Kidney epithelial cell (primary cell): ENCODE results near the gene SHB. TPM values are rescaled to one million over a fixed set of nuclear protein-coding genes. Genes with fewer than 3 reads are reported as not detected.

Experiments used
- DNase-seq: peaks from one replicate; pipeline ENCODE4 v3.0.0-alpha.2; 2010; ENCODE audit warnings: low read depth
- H3K27me3 ChIP-seq: 2 replicates; pipeline ENCODE4 v1.6.0; 2011; ENCODE audit warnings: low read length; ENCODE audit not compliant: control insufficient read depth, insufficient read depth
- H3K36me3 ChIP-seq: 2 replicates; pipeline ENCODE4 v1.5.1; 2011; ENCODE audit warnings: low read length; ENCODE audit not compliant: control insufficient read depth, insufficient read depth
- H3K4me3 ChIP-seq: 2 replicates; pipeline ENCODE4 v1.5.1; 2011; ENCODE audit warnings: low read depth, mild to moderate bottlenecking, control low read depth, low read length
- total RNA-seq: library from RNA; depleted of rRNA; stranded (reverse); fragments of >200 nt; gene quantifications from 2 replicates; pipeline ENCODE4 v1.2.3, GENCODE V29; 2015
- TF ChIP-seq, protein P1 (sequence below): IDR thresholded peaks from 2 replicates; pipeline ENCODE4 v1.5.1; 2011; ENCODE audit warnings: mild to moderate bottlenecking, moderate library complexity, low read length, control low read depth, inconsistent platforms; ENCODE audit not compliant: insufficient read depth, poor library complexity, severe bottlenecking

Gene SHB
- total RNA-seq, 1 donor from 2014 or later = 39.1 TPM

GRCh38 chr9:37928552-37929430, 140.2 kb downstream of the SHB start:
- DNase-seq = no peak
- peaks cover 2% of the 10 kb centered on the region for H3K36me3 ChIP-seq
- TF ChIP-seq, protein P1, sequence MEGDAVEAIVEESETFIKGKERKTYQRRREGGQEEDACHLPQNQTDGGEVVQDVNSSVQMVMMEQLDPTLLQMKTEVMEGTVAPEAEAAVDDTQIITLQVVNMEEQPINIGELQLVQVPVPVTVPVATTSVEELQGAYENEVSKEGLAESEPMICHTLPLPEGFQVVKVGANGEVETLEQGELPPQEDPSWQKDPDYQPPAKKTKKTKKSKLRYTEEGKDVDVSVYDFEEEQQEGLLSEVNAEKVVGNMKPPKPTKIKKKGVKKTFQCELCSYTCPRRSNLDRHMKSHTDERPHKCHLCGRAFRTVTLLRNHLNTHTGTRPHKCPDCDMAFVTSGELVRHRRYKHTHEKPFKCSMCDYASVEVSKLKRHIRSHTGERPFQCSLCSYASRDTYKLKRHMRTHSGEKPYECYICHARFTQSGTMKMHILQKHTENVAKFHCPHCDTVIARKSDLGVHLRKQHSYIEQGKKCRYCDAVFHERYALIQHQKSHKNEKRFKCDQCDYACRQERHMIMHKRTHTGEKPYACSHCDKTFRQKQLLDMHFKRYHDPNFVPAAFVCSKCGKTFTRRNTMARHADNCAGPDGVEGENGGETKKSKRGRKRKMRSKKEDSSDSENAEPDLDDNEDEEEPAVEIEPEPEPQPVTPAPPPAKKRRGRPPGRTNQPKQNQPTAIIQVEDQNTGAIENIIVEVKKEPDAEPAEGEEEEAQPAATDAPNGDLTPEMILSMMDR = no peak
- H3K4me3 ChIP-seq = no peak overlapping the region
- no peaks in the 10 kb centered on the region for H3K27me3 ChIP-seq

DNA sequence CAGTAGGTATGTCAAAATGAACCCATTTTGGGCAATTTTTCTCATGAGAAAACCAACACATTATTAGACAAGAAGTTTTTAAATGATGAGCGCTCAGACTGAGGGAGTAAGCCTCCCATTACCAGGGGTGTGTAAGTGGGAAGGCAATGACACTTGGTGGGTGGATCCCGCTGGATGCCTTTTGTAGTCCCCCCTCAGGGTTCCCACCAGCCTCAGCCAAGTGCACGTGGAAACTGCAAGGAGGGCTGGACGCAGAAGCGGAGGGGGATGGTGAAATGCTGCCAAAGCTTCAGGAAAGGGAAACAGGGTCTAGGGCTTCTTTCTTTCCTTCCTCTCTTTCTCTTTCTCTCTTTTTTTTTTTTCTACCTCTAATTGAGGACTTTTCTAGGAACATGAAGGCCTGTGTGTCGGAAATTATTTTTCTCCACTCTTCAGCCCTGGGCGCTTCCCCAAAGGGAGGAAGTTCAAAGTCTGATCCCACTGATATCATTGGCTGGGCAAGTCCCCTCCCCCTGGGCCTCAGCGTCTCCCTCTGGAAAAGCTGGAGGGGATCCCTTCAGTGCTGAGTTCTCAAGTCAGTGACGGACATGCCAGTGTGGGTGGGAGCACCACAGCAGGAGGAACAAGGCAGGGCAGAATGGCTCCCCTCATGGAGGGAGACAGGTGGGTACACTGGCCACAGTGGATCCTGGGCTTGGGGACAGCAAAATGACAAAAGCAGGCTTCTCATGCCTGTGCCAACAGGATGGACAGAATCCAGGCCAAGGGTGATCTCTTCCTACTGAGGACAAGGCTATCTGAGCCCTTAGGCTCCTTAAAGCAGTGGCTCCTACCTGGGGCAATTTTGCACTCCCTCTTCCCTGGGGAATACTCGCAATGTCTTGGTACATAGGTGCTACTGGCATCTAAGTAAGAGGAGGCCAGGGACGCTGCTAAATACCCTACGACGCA, 141.2 kb downstream of the SHB start:
- TF ChIP-seq, protein P1 = no peak
- DNase-seq = no peak

DNA sequence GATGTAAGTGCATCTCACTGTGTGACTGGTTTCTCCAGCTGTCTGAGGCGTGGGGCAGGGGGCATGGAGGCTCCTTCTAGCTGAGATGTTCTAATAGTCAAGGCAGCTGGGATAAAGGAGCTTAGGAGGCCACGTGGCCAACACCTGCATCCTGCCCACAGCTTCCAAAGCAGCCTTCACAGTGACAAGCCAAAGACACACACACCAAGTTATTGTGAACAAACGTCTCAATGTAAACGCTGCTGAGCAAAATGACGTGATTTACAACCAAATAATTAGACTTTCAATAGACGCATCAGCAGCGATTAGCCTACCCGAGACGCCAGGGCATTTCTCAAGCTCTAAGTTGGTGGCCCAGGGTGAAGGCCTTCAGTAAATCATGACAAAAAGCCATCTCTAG, 141.9 kb downstream of the SHB start:
- DNase-seq = no peak
- H3K36me3 ChIP-seq = peaks cover 2% of the 10 kb centered on the region
- no peak overlapping the region for H3K4me3 ChIP-seq
- TF ChIP-seq, protein P1 = no peak
- no peaks in the 10 kb centered on the region for H3K27me3 ChIP-seq

More for the DNA sequence above, 141.2 kb downstream of the SHB start:
- no peaks in the 10 kb centered on the region for H3K27me3 ChIP-seq
- no peak overlapping the region for H3K4me3 ChIP-seq
- H3K36me3 ChIP-seq = peaks cover 2% of the 10 kb centered on the region

GRCh38 chr9:37926737-37927118, 142.3 kb downstream of the SHB start:
- TF ChIP-seq, protein P1 = no peak
- Histone ChIP-seq H3K27me3 (no peaks in the 10 kb centered on the region), H3K4me3 (no peak overlapping the region), H3K36me3 (peaks cover 2% of the 10 kb centered on the region)
- DNase-seq = no peak

- TF ChIP-seq, protein P1 = no peak
- Histone ChIP-seq H3K36me3 (peaks cover 2% of the 10 kb centered on the region), H3K4me3 (no peak overlapping the region), H3K27me3 (no peaks in the 10 kb centered on the region)
- DNase-seq = no peak
Observed at GRCh38 chr9:37925786-37926736, 143.0 kb downstream of the SHB start.
